GM19452 (cell line): ENCODE results near the gene SLC25A11.
"Not testable (repeated sequence)": the region's sequence is repeated elsewhere in the genome, so short reads cannot be mapped to it uniquely, and the experiment has no call there.

Source experiments
- ATAC-seq: cut with Tn5 transposase; IDR thresholded peaks from one replicate; pipeline ENCODE4 v1.9.1; 2021; ENCODE audit not compliant: unreplicated experiment

SLC25A11 gene

DNA sequence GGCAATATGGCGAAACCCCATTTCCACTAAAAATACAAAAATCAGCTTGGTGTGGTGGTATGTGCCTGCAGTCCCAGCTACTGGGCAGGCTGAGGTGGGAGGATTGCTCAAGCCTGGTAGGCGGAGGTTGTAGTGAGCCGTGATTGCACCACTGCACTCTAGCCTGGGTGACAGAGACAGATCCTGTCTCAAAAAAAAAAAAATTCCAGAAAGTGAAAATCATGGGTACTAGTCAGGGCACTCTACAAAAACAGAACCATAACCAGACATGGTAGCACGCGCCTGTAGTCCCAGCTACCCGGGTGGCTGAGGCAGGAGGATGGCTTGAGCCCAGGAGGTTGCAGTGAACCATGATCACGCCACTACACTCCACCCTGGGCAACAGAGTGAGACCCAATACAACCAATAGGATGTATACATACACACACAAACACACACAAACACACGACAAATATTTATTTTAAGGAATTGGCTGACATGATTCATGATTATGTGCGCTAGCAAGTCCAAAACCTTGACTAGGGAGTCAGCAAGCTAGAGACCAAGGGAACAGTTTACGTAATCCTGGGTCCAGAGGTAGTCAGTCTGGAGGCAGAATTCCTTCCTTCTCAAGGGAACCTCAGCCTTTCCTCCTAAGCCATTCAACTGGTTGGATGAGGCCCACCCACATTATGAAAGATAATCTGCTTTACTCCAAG, 19.3 kb downstream of the SLC25A11 start:
- ATAC-seq: no peak

DNA sequence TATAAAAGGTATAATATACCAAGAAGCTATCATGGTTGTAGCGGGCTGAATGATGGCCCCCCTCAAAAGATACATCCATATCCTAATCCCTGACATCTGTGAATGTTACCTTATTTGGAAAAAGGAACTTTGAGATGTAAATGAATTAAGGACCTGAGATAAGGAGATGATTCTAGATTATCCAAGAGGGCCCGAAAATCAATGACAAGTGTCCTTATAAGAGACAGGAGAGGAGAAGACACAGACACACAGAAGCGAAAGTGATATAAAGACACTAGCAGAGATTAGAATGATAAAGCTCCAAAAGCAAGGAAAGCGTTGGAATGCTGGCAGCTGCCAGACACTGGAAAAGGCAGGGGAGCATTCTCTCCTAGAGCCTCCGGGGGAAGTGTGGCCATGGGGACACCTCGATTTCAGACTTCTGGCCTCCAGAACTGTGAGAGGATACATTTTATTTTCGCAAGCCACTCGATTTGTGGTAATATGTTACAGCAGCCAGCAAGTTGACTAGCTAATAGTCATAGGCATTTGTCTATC, 20.3 kb downstream of the SLC25A11 start:
- no peak for ATAC-seq

DNA sequence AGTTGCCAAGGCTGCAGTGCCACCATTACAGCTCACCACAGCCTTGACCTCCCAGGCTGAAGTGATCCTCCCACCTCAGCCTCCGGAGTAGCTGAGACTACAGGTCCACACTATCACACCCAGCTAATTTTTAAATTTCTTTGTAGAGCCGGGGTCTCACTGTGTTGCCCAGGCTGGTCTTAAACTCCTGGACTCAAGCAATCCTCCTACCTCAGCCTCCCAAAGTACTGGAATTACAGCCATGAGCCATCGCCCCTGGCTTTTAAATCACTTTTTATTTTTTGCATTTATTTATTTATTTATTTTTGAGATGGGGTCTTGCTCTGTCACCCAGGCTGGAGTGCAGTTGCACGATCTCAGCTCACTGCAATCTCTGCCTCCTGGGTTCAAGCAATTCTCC, 25.3 kb downstream of the SLC25A11 start:
- not testable (repeated sequence) for ATAC-seq

DNA sequence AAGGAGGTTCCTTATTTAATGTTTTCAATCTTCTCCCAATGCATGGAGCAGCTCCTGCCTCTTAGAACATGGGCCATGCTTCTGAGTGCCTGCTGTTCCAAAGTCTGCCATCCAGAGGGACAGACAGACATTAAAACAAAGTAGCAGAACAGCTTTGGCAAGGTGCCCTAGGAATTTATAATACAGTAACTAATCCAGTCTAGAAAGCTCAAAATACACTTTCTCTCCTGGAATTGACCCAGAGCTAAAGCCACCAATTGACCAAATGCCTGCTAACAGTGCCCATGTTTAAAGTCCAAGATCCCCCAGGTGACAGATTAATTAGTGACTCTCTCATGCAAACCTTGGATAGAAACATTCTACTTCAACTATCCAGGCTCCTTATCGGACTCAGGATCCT, 25.9 kb downstream of the SLC25A11 start:
- ATAC-seq: no peak

DNA sequence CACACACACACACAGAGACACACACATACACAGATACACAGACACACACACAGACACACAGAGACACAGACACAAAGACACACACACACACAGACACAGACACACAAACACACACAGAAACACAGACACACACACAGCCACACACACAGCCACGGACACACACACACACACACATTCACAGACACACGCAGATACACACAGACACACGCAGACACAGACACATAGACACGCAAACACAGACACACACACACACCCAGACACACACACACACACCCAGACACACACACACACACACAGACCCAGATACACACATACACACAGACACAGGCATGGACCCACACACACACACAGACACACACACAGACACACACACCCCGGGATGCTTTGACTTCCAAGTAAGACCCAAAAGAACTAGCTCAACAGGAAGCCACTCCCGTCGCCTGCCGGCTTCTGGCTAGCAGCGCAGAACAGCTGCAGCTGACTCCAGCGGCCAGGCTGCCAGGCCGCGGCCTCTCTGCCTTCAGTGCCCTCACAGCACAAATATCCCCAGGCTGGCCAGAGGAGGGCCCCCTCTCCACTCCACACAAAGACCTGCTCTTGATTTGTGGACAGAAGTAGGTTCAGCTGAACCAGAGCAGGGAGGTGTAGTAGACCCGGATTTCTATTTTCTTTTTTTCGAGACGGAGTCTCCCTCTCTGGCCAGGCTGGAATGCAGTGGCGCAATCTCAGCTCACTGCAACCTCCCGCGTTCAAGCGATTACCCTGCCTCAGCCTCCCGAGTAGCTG, 30.9 kb downstream of the SLC25A11 start:
- no peak for ATAC-seq

DNA sequence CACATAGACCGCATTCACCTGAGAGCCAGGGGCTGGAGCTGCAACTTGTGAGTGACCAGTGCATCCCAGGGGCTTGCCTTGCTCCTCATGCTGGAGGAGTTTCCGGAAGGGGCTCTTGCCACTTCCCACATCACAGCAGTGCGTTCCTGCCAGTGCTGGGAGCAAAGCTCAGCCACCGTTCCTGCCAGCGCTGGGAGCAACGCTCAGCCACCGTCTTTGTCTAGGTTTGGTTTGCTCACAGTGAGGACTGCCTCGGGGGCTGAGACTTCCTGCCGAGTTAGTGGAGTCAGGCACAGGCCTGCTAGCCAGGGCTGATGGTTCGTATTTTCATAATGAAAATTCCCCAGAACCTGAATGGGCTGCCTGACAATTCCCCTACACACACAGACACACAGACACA, 31.5 kb downstream of the SLC25A11 start:
- ATAC-seq: no peak

DNA sequence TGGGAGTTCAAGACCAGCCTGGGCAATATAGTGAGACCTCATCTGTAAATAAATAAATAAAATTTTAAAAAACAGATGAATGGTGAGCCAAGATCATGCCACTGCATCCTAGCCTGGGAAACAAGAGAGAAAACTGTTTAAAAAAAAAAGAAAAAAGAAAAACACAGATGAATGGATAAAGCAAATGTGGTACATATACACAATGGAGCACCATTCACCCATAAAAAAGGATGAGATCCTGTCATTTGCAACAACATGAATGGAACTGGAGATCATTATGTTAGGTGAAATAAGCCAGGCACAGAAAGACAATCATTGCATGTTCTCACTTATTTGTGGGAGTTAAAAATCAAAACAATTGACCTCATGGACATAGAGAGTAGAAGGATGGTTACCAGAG, 33.2 kb downstream of the SLC25A11 start:
- ATAC-seq: not testable (repeated sequence)

DNA sequence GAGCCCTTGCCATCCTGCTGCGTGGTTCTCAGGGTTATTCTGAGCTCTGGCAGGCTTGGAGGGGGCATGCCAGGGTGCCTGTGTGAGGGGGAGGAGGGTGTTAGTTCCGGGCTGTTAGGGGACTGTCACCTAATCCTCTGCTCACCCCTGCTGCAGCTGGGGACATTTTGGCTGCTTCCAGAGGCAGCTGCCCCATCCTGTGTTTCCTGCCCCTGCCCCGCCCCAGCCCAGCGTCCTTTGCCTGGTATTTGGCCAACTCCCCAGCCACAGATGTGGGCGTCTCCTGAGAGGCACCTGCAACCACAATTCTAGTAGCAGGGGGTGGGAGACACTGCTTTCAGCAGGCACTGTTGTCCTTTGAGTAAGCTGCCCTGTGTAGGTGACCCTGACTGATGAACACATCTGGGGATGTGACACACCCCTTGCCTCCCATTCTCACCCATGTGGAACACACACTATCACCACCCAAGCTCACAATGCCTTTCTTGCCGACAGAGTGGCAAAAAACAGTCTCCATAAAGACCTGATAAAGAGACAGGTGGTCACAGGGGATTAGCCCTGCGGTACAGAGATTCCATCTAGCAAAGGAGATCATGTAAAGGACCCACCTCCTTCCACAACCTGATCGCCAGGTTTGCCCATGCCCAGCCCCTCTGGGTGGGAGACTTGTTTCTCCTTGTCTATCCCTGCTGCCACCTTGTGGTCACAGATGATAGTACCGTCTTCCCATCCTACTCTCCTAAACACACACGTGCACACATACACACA, 36.6 kb downstream of the SLC25A11 start, which contains the start of gene CHRNE:
CHRNE (minus strand) TSS at position 48 of the 768 bp plus-strand sequence; CDS start at position 13, 35 bp downstream.
- no peak for ATAC-seq

DNA sequence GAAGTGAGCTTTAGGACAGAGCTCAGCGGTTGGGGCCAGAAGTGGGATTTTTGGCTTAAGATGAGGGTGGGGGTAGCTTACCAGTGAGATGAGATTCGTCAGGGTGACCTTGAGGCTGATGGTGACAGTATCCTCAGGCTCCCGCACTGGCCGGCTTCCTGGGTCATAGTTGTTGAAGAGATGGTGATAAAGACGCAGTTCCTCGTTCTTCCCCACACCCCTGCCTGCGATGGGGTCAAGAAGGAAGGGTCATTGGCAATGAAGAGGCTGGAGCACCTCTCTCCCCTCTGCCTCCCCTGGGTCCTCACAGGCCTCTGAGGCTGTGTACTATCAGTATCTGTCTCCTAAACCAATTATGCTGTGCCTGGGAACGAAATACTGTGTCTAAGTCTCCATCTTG, 37.3 kb downstream of the SLC25A11 start:
- no peak for ATAC-seq

DNA sequence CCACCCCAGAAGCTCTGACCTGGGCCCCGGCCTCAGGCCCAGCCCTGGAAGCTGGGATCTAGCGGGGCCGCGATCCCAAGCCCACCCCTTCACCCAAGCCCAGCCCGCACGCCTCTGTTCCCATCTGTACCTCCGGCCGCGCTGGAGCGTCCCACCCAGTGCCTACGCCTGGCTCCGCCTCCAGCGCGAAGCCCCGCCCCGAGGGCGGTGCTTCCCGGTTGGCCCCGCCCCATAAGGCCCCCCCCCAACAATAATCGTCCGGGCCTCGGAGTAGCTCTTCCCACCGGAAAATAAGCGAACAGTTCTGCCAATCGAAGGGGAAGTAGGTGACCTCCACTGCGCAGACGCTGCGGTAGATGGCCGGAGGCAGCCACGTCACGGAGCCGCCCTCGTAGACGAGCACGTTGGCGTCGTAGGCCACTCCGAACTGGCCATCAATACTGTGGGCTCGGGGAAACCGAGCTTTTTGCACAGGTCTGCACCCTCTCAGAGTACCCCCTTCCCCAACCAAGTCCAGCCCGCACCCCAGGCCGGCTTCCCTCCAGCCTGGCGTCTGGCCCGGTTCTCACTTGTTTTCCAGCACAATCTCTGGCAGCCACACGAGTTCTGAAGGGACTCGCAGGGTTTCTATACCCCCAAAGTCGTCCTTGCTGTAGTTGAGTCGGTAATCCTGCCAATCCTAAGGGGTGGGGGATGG, 38.0 kb downstream of the SLC25A11 start:
- no peak for ATAC-seq

DNA sequence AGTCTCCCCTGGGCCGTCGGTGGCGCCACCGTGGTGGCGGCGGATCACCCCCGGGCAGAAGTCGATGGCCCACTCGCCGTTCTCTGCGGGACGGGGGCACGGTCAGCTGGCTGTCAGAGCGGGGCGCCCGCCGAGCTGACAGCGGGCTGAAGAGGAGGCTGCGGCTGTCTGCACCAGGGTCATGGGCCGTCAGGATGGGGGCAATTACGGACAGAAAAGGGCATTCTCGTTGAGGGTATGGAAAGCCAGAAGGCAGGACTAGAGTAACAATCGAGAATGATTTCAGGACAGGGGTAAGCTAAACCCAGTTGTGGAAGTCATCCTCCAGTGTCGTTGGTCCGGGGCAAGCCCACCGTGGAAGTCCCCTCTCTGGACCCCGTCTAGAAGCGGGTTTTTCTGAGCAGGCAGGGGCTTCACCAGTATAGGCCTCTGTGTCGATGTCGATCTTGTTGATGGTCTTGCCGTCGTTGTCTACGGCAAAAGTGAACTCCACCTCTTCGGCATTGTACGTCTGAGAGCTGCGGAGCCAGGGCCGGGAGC, 38.7 kb downstream of the SLC25A11 start:
- ATAC-seq: no peak

DNA sequence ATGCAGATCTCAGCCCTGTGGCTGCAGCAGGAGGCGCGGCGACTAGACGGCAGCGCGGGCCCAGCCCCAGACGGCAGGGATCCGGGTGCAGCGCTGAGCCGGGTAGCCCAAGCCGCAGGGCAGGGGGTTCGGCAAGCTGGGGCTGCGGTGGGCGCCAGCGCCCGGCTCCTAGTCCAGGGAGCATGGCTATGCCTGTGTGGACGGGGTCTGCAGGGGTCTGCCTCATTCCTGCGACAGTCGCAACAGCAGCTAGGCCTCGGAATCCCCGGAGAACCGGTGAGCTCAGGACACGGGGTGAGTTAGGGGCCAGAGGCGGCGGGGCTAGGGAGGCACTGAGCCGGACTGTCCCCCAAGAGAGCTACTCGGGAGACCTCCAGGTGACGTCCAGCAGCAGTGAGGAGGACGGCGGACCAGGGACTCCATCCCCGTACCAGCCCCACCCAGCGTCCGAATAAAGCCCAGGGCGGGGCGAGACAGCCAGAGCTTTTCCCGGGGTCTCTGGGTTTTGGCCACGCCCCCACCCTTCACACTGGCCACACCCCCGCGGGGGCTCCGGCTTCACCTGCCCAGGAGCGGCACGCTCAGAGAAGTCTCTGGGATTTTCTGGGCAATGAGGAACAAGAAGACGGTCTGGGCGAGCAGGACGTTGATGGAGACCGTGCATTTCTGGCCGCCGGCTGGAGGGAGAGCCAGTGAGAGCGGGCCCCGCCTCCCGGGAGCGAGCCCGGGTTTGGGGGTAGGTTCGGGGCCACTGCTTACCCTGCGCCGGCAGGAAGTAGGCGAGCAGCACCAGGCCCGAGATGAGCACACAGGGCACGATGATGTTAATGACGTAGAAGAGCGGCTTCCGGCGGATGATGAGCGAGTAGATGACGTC, 39.4 kb downstream of the SLC25A11 start:
- ATAC-seq: no peak

DNA sequence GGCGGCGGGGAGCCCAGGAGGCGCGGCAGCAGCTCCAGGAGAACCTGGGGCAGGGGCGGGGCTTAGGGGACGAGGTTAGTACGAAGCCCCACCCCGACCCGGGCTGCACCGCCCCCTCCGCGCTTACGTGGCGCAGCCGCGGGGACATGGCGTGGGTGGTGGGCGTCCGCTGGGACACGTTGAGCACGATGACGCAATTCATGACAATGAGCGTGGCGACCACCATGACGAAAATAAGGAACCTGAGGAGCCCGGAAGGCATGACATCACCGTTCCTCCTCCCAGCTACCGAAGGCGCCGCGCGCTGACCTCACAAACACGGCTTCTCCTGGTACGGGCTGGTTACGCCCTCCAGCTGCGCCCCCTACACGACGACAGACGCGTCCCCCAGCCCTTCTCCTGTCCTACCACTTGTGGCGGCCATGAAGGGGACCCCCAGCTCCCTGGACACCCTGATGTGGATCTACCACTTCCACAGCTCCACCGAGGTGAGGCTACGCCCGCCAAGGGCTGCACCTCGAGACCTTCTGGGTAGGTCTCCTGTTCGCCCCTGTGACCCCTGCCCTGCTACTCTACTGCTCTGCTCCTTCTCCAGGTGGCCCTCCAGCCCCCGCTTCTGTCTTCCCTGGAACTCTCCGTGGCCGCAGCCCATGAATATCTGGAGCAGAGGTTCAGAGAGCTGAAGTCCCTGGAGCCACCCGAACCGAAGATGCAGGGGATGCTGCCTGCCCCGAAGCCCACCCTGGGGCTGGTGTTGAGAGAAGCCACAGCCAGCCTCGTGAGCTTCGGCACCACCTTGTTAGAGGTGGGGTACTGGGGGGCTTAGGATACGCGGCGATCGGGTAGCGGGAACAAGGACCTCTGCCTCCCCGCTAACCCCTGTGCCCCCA, 40.3 kb downstream of the SLC25A11 start, which contains the start of gene C17orf107:
C17orf107 (plus strand) TSS at position 196 of the 890 bp plus-strand sequence; CDS start at position 423, 227 bp downstream.
- no peak for ATAC-seq

DNA sequence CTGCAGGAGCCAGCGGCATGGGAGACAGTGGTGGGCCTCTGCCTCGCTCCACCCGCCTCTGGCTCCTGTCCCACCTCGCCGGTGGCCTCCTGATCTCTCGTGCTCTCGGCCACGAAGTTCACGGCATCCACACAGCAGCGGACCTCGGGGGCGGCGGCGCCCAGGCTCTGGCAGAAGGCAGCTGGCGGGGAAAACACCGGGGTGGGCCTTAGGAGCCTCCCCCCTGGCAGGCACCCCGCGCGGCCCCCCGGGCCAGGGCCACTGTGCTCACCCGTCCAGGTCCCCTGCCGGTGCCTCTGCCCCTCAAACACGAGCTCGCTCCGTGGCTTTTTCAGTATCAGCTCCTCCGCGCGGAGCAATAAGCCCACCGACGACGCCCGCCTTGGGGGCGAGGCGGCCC, 40.9 kb downstream of the SLC25A11 start:
- no peak for ATAC-seq

DNA sequence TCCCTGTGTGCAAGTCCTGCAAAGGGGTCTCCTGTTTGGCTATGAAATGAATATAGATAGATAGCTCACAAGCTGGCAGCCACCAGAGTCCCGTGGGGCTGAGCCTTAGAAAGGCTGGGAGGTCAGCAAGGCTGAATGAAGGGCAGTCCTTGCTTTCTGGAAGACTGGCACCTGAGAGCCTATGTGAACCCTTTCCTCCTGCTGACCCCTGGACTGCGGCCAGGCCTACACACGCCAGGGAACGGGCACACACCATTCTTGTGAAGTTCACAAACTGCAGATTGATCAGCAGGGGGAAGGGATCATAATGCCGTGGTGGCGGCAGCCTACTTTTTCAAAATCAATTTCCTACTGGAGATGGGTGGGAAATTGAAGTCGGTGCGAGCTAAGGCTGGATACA, 41.5 kb downstream of the SLC25A11 start:
- no peak for ATAC-seq

DNA sequence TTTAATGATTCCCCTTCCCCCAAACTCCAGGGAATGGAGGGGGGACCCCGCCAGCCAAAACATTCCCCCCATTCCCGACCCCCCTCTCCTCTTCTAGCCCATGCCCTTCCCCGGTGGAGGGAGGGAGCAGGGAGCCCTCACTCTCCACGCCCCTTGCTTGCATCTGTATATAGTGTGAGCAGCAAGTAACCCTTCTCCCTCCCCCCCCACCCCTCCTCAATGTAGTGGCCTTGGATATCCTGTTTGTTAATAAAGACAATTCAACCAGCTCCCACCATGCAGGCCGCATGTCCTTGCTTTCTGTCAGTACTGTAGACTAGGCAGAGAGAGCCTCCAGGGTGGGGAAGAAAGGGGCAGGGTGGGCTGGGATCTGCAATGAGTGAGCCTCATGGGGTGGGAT, 42.1 kb downstream of the SLC25A11 start:
- ATAC-seq: no peak

DNA sequence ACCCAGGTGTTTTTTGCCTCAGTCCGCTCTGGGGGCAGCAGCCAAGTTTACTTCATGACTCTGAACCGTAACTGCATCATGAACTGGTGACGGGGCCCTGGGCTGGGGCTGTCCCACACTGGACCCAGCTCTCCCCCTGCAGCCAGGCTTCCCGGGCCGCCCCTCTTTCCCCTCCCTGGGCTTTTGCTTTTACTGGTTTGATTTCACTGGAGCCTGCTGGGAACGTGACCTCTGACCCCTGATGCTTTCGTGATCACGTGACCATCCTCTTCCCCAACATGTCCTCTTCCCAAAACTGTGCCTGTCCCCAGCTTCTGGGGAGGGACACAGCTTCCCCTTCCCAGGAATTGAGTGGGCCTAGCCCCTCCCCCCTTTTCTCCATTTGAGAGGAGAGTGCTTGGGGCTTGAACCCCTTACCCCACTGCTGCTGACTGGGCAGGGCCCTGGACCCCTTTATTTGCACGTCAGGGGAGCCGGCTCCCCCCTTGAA, 42.6 kb downstream of the SLC25A11 start:
- no peak for ATAC-seq
